T47D (cell line): ENCODE results near the gene MRPS2.

Experiments used
- DNase-seq, 2 experiments: peaks; one replicate each; pipeline versions ENCODE4 v3.0.0 to v3.0.0-alpha.2; 2011 to 2012; ENCODE audit warnings: low read depth in 1 of 2, low spot score in 1 of 2
- JUND ChIP-seq: IDR thresholded peaks from 2 replicates; pipeline ENCODE4 v1.6.1; 2012; ENCODE audit warnings: low read depth
- in situ Hi-C: cut with HindIII; loops from 2 replicates; pipeline ENCODE4 v1.10.0; 2016; ENCODE audit warnings: low sequenced_read_pairs, low pct_unique_long_range_greater_than_20kb

MRPS2 gene

DNA sequence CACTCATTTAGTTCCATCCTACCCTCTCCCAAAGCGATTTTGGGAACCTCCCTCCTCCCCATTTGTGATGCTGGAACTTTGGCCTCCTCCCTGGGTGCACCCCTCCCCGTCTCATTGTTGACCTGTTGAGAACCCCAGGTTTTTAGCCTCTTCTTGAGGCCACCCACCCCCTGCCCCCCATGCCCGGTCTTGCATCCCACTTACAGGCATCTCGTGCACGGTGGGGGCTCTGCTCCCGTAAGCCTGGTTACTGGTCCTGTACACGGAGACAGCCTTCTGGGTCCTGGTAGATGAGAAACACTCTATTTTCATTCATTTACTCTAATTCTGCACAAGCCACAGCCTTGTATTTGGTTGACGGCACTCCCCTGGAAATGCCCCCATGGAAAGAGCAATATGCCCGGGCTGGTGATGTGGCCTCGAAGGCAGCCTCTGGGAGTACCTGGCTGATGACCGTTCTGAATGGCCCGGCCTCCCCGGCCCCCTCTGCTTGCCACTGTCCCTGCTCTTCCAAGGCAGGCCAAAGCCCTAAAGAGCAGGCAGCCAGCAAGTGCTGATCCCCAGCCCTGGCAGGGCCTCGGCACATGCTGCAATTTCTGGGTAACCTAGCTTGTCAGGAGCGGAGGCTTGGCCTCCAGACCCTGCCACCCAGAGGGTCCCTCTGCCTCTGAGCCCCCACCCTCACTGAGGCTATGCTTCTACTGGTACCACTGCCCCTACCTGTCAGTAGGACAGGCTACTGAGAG is 1.9 kb upstream of the MRPS2 start:
- in situ Hi-C loops: no loop called here
- DNase-seq: no peak
- TF ChIP-seq JUND: no peak

DNA sequence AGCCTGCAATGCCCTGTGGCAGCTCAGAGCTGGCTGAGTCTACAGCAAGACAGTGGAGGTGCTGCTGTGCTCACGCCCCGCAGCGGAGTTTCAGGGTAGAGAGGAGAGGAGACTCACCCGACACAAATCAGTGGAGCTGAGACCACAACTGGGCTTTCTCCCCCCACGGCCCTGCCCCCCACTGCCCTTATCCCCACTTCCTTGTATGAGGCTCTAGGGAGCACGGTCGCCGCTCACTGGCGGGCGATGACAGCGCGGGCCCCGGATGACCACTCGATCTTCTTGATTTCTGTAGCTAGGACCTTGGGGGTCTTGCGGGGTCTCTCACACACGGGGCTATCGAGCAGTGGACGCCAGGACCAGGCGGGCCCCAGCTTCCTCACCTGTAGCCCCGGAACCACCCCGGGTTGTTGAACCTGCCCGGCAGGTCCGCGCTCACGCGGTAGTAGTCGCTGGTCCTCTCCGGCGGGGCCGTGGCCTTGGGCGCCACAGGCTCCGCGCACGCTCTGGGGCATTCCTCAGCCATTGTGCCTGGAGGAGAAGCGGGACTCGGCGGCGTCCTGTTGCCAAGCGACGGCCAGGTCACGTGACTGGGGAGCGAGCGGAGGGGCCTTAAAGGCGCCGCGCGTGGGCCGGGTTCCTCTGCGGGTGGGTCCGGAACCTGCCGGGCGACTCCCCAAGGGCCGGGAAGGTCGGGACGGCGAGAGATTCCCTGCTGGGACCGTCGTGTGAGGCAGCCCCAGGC is 984 bp upstream of the MRPS2 start:
- TF ChIP-seq JUND: no peak
- peak; percentile 91 to 96 for DNase-seq
- in situ Hi-C loops: no loop called here

DNA sequence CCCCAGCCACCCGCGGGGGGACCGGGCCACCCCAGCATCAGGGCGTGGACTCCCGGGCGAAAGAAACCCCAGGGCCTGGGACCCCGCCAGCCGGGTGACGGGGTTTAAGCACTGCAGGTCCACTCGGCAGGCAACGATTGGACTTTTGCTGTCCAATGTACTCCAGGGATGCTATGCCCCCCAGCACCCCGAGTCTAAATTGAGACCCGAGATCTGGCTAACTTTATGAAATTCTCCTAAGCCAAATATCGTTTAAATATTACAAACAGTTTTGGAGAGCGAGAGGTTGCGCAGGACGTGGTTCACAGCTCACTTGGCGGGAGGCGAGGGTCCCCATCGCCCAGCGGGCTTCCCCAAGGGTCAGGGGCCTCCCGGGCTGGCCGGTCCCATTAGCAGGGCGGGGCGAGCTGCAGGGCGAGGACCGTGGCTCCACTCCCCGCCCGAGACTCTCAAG is 384 bp upstream of the MRPS2 start:
- DNase-seq: no peak
- TF ChIP-seq JUND: no peak
- in situ Hi-C loops: no loop called here

DNA sequence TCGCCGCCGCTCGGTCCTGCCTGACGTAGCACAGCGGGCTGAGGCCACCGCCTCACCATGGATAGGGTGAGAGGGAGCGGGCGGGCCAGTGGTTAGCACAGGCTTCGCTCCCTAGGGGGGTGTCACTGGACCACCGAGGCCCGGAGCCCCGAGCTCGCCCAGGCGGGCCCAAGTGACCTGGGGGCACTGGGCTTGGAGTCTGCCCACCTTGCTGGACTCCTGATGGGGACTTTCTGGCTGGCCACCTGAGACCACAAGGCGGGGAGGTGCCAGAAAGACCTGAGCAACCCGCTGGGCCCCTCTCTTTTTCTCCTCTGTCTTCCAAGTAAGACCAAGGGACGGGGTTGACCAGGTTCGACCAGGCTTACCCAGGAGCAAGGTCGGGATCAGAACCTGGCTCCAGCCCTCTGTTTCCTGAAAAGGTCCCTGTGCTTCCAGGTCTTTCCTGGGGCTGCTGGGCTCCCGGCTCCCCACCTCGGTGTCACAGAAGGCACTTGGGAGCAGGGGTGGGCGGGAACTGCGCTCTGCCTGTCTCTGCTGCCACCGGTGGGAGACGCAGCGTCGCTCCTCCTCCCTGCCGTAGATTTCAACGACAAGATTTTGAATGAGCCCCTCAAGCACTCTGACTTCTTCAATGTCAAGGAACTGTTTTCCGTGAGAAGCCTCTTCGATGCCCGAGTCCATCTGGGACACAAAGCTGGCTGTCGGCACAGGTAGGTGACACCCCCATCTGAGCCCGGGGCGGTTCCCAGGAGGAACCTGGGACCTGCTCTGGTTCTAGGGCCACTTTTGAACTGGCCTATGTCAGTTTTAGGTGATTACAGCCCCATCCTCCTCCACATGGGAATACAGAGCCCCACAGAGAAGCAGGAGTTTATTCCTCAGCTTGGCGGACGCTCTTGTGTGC is 1.0 kb downstream of the MRPS2 start:
- TF ChIP-seq JUND: no peak
- in situ Hi-C loops: no loop called here
- peak in 1 of 2 experiments; percentile 83 for DNase-seq

GRCh38 chr9:135502168-135502872 is 1.8 kb downstream of the MRPS2 start:
- in situ Hi-C loops: no loop called here
- TF ChIP-seq JUND: no peak
- DNase-seq: no peak

- no peak for DNase-seq
- in situ Hi-C loops: no loop called here
- no peak for TF ChIP-seq JUND
Observed at GRCh38 chr9:135502873-135503321, 2.4 kb downstream of the MRPS2 start.

DNA sequence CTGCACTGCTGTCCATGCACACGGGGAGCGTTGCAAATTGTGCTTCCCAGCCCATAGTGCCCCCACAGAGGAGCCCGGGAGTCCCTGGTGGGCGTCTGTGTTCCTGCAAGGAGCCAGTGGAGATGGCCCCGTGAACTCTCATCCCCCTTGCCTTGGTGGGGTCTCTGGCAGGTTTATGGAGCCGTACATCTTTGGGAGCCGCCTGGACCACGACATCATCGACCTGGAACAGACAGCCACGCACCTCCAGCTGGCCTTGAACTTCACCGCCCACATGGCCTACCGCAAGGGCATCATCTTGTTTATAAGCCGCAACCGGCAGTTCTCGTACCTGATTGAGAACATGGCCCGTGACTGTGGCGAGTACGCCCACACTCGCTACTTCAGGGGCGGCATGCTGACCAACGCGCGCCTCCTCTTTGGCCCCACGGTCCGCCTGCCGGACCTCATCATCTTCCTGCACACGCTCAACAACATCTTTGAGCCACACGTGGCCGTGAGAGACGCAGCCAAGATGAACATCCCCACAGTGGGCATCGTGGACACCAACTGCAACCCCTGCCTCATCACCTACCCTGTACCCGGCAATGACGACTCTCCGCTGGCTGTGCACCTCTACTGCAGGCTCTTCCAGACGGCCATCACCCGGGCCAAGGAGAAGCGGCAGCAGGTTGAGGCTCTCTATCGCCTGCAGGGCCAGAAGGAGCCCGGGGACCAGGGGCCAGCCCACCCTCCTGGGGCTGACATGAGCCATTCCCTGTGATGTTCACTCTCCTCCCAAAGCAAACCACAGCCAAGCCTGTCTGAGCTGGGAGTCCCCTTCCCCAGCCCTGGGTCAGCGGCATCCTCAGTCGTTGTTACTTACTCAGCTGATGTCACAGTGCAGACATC is 3.1 kb downstream of the MRPS2 start:
- in situ Hi-C loops: no loop called here
- no peak for TF ChIP-seq JUND

DNA sequence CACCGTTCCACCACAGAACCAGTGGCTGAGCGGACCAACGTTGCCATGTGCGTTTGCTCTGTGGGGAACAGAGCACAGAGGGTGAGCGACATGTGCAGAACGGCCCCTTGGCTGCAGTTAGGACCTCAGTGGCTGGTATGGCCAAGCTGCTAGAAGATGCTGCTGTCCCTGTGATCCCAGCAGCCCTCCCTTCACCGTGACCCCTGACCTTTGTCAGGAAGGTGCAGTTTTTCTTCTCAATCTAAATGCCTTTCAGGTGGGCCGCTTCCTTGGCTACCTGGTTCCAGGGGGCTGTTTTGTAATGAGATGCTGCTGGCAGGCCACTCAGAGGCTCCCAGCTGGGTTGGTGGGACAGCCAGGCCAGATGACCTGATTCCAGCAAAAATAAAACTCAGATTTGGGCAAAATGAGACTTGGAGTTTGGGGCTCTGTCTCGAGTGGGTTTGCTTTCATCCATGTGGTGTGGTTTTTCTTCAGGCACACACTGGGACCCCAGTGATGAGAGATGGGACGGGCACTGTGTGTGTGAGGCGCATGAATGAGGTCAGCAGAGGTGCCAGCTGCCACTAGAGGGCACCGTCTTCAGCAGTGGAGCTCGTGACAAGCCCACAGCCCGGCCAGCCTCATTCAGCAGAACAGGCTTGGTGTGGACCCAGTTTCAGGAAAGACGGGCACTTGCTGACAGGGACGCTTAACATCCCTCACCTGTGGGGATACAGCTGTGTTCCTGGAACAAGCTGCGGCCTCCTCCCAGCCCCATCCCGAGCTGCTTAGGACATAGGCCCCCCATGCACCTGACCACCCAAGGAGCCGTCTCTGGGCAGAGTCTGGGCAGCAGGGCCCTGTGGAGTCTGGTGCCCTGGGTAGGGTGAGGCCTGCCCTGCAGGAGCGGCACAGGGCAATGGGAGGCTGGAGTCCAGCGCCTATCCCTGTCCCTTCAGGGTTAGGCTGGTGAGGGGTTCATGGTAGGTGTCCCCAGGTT is 4.1 kb downstream of the MRPS2 start:
- TF ChIP-seq JUND: no peak
- peak; percentile 85 to 95 for DNase-seq
- in situ Hi-C loops: no loop called here

More for the DNA sequence above, 3.1 kb downstream of the MRPS2 start:
- no peak for DNase-seq

DNA sequence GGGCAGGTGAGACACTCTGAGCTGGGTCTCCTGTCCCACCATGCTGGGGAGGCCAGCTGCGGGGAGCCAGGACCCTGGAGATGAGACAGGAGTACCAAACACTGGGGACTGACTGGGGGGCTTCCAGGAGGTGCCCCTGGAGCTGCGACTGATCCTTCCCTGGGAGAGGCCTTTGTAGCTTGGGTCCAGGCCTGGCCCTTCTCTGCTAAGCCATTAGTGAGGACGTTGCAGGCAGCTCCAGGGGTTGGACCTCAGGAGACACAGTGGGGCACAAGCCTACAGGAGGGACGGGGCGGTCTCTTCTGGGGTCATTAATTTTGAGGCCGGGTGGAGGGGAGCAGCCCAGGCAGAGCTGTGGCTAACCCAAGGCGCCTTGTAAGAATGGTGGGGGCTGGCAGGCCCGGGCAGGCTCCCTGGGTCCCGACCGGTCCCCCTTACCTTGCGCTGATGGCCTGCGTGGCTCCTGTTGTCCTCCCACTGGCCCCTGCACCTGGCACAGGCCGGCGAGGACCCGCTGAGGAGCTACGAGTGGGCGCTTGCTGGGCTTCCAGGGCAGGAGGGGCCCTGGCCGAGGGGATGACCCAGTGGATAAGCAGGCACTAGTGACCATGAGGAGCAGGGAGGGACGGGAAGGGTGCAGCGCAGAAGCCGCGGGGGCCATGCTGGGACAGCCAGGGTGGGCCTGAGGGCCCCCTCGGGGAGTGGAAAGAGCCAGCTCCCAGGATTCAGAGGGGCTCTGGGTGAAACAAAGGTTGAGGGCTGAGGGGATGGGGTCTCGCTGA is 5.1 kb downstream of the MRPS2 start:
- no peak for DNase-seq
- no peak for TF ChIP-seq JUND
- in situ Hi-C loops: no loop called here
